ENCODE data around the gene DENND5A.

GRCh38 chr11:9150501-9150900 is 114.6 kb downstream of the DENND5A start:
- TF ChIP-seq CTCF (IDR thresholded peaks at IDR 0.05) (no peak), POLR2A (IDR thresholded peaks at IDR 0.05) (no peak)

Data from body of pancreas (tissue), 4 donors.